ENCODE results near the gene EEFSEC.

Gene EEFSEC

GRCh38 chr3:128353991-128354687 lies 200.9 kb downstream of the EEFSEC start:
- DNase-seq (ENCODE audit: low read depth), result no peak
- TF ChIP-seq CTCF (IDR thresholded peaks at IDR 0.05; ENCODE audit: control insufficient read depth, insufficient read depth, low read depth, low read length, missing control alignments), result no peak
- no peak overlapping the region for H3K4me3 ChIP-seq (ENCODE audit: control insufficient read depth, low read depth, low read length)

GRCh38 chr3:128354788-128355542 lies 201.7 kb downstream of the EEFSEC start:
- TF ChIP-seq CTCF (IDR thresholded peaks at IDR 0.05; ENCODE audit: control insufficient read depth, insufficient read depth, low read depth, low read length, missing control alignments), result no peak
- no peak overlapping the region for H3K4me3 ChIP-seq (ENCODE audit: control insufficient read depth, low read depth, low read length)
- DNase-seq (ENCODE audit: low read depth), result no peak

GRCh38 chr3:128355543-128355919 lies 202.2 kb downstream of the EEFSEC start:
- no peak for TF ChIP-seq CTCF (IDR thresholded peaks at IDR 0.05; ENCODE audit: control insufficient read depth, insufficient read depth, low read depth, low read length, missing control alignments)
- H3K4me3 ChIP-seq (ENCODE audit: control insufficient read depth, low read depth, low read length), result no peak overlapping the region
- no peak for DNase-seq (ENCODE audit: low read depth)

GRCh38 chr3:128356822-128357221 lies 203.5 kb downstream of the EEFSEC start:
- no peak overlapping the region for H3K4me3 ChIP-seq (ENCODE audit: control insufficient read depth, low read depth, low read length)
- no peak for TF ChIP-seq CTCF (IDR thresholded peaks at IDR 0.05; ENCODE audit: control insufficient read depth, insufficient read depth, low read depth, low read length, missing control alignments)
- no peak for DNase-seq (ENCODE audit: low read depth)

GRCh38 chr3:128357538-128357937 lies 204.3 kb downstream of the EEFSEC start:
- no peak for TF ChIP-seq CTCF (IDR thresholded peaks at IDR 0.05; ENCODE audit: control insufficient read depth, insufficient read depth, low read depth, low read length, missing control alignments)
- DNase-seq (ENCODE audit: low read depth), result no peak
- H3K4me3 ChIP-seq (ENCODE audit: control insufficient read depth, low read depth, low read length), result no peak overlapping the region

GRCh38 chr3:128358156-128358895 lies 205.0 kb downstream of the EEFSEC start:
- no peak for DNase-seq (ENCODE audit: low read depth)
- TF ChIP-seq CTCF (IDR thresholded peaks at IDR 0.05; ENCODE audit: control insufficient read depth, insufficient read depth, low read depth, low read length, missing control alignments), result no peak
- H3K4me3 ChIP-seq (ENCODE audit: control insufficient read depth, low read depth, low read length), result no peak overlapping the region

Data from AG09309 (cell line).